ENCODE data around the gene GRID1.

Gene GRID1

DNA sequence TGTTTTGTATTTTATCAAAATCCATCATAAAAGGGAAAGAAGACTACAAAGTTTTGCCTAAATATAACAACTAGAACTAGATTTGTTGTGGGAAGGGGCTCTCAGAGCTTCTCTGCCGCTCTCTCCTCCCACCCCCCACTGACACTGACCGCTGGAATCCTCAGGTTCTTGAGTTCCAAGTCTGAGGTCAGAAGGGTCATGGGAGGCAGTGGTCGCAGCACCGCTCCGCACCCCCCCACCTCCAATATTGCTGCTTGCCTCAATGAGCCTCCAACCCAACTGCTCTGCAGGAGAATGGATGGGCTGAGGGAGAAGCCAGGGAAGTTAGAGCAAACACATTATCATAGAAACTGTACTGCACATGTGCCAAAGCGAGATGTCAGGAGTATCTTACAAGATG, 359.4 kb downstream of the GRID1 start:
- no peak for DNase-seq

DNA sequence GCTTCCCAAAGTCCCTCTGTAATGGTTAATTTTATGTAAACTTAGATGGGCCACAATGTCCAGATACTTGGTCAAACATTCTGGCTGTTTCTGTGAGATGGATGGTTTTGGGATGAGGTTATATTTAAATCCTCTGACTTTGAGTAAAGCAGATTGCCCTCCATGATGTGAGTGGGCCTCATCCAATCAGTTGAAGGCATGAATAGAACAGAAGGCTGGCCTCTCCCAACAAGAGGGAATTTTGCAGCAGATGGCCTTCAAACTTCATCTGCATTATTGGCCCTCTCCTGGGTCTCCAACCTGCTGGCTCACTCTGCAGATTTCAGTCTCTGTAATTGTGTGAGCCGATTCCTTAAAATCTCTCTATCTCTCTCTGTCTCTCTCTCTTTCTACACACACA, 362.3 kb downstream of the GRID1 start:
- DNase-seq = no peak

DNA sequence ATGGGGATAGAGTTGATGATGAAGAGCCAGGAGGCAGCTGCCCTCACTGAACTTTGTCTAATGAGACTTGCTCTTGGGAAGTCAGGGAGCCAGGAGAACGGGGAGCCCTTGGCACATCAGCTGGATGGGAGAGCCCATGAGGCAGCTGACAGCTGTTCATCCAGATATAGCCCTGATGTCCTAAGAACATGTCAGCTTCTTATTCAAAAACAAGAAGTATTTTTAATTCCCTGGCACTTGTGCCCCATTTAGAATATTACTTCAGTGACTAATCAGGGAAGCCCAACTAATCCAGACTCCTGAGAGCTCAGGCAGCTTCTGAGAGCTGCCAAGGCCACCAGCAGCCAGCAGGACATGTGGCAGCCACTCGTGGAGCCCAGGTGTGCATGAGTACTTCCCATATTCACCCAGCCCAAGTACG, 363.4 kb downstream of the GRID1 start:
- DNase-seq = no peak

DNA sequence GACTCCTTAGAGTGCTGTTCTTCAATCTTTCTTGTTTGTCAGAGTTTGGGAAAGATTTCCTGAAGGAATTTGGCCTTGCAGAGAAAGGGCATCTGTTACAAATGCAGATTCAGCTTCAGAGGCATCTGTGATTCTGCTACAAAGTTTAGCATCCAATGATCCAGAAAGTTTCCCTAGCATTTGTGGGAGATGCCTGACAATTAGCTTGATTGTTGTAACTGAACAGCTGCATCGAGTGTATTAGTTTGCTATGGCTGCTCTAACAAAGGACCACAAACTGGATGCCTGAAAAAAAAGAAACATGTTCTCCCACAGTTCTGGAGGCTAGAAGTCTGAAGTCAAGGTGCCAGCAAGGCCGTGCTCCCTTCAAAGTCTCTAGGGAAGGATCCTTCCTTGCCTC, 365.1 kb downstream of the GRID1 start:
- DNase-seq = no peak

DNA sequence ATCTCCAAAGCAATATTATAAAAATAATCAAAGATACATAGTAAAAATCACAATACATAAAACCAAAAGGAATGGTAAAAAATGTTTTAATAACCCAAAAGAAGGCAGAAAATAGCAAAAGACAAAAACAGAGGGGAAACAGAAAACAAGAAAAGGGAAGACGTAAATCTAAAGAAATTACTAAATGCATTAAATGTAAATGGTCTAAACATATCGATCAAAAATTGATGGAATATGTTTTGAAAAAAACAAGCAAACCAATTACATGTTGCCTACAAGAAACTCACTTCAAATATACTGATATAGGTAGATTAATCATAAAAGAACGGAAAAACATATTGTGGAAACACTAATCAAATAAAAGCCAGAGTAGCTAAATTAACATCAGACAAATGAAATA, 369.1 kb downstream of the GRID1 start:
- no peak for DNase-seq

DNA sequence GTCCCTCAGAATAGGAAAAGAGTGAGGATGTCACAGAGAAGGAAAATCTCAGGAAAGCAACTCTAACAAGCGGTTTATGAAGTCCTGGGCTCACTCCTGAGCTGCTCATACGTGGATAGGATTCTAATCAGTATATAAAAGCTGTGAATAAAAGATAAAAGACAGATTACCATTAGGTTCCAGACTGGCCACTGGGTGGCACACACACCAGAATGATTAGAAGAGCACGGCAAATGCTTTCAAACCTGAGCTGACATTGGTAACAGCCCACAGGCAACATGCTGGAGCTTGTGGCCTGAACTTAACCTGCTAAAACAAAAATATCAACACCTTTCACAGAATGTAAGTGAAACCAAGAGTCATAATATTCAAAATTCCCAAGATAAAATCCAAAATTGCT, 370.8 kb downstream of the GRID1 start:
- DNase-seq = peak in 1 of 2 donors; percentile 8

DNA sequence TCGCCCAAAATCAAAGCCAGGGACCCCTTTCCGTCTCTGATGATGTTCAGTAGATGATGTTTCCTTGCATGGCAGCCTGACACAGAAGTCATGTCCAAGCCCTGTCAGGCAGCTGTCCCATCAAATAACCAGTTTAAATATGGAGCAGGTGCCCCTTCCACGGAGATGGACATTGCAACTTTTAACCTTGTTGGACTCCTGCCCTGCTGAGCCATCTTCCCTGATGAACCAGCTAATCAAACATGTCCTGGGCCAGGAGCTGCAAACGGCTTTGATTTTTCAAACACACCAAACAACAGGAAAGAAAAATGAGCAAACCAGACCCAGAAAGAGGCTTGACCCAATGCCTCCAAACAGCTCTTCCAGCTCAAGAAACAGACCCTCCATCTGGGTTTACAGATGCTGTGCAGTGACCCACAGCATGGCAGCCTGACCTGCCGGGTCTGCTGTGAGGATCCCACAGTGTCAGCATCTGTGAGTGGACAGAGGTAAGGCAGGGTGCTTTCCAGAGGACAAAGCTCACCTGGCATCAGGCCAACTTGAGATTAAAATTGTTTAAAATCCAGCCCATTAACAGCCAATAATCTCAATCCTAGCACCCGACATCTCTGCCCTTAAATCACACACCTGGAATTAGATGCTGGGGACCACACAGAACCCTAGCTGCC, 372.6 kb downstream of the GRID1 start:
- no peak for DNase-seq

DNA sequence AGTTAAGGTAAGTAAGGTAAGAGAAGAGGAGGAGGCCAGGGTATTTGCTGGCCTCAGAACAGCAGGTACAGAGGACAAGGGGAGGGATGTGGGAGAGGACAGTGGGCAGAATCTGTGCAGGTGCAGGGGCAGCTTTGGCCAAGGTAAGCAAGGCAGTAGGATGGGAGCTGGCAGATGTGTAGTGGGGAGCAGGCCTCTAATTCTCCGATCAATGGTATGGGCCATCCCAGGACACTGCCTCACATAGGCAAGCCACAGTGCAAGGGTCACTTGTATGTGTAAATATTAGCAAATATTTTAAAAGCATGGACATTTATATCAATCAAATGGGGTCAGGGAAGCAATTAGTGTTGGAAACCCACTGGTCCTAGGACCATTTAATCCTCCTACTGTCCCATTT, 373.5 kb downstream of the GRID1 start:
- no peak for DNase-seq

DNA sequence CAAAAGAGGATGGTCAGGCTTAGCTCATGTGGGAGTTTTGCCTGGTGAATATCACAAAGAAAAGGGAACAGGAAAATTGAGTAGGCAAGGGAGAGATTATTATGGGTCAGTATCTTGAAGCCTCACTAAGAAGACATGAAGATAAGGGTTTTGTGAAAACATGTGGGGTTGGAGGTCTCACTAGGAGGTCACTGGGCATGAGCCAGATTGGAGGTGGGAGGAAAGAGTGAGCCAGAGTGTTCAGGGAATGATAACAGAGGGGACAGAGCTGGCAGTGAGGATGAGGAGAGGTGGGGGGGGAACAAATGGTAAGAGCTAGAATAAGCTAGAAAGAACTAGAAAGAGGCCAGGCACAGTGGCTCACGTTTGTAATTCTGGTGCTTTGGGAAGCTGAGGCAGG, 374.3 kb downstream of the GRID1 start:
- DNase-seq = no peak

DNA sequence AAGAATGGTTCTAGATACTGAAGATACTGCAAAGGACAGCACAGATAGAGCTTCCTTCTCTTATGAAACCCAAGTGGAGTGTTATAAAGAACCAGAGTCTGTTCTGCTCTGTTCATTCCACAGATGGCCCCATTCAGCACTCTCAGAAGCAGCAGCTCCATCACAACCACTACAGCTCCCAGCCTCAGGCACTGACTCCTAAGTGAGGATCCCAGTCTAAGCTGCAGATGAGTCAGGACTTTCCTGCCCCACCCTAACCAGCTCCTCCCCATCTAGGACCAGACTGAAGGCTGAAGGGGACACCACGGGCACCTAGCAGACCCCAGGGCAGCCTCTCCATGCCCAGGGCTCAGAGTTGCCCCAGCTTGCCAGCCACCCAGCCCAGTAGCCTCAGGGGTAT, 379.8 kb downstream of the GRID1 start:
- DNase-seq = no peak

DNA sequence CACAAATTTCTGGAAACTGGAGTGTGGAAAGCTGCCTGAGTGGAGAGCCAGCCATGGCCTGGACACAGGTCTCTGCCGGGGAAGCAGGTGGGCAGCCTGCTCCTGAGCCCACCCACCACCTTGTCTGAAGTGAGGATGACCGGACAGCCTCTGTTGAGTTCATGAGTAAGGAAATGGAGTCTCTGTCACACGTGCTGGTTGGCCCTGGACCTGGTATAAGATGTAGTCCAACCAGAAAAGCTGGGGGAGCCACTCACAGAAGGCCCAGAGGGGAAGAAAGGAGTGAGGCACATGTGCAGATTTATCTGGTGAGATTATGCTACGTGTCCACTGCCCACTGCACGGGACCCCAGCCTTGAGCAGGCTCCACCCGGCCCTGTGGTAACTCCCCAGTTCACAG, 383.5 kb downstream of the GRID1 start:
- DNase-seq = no peak

DNA sequence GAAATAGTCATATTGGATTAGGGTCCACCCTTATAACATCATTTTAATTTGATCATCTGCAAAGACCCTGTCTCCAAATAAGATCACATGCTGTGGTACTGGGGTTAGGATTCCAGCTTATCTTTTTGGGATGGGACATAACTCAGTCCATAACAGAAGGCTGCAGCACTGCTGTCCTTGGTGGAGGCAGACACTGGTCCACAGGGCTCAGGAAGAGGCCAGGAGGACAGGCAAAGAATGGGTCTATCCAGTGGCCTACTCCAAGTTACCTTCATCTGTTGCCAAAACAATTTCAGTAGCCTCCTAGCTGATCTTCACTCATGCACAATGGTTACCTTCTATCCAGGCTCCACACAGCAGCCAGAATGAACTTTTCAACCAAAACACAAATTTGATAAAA, 387.0 kb downstream of the GRID1 start:
- DNase-seq = no peak

DNA sequence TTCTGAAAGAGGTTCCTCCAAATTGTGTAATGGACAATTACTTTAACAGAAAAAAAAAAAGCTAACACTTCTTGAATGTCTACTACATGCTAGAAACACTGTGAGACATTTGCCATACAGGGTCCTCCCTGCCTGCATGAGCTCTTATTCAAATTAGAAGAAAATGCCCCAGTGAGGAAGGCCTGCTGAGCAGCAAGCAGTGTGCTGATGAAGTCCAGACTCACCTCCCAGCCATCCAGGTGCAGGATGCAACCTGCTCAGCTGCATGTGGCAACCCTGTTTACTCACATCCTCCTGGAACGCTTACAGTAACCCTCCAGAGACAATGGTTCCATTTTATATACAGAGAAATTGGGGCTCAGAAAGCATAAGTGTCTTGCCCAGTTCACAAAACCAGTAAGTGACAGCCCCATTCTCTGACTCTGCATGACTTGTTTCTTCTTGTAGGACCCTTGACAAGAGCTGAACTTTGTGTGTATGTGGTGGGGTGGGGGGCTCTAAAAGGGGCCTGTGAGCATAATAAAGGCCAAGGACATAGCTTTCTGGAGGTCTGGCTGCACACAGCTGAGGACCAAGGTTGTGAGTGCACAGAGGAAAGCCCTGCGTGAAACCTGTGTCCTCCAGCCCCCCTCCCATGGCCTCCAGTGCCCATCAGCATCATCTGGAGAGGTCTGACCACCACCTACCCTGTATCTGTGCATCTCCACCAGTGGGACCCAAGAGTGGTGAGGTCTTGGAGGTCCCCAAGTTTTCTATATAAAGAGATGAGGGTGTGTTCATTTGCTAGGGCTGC, 387.8 kb downstream of the GRID1 start:
- DNase-seq = no peak

DNA sequence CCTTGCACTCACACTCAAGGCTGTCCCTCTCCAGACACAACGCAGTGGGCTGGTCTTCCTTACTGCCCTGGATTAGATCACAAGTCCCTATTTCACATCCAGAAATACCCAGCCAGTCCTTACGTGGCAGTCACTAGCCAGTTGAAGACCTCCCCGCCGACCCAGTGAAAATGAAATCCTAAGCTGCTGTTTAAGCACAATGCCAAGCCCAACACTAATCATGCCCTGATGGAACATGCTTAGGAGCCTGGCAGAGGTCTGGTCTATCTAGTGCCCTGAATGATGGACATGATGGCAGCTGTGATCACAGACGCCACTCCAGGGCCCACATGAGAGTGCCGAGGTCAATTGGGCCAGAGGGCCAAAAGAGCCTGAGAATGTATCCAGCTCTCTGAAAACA, 389.0 kb downstream of the GRID1 start:
- no peak for DNase-seq

DNA sequence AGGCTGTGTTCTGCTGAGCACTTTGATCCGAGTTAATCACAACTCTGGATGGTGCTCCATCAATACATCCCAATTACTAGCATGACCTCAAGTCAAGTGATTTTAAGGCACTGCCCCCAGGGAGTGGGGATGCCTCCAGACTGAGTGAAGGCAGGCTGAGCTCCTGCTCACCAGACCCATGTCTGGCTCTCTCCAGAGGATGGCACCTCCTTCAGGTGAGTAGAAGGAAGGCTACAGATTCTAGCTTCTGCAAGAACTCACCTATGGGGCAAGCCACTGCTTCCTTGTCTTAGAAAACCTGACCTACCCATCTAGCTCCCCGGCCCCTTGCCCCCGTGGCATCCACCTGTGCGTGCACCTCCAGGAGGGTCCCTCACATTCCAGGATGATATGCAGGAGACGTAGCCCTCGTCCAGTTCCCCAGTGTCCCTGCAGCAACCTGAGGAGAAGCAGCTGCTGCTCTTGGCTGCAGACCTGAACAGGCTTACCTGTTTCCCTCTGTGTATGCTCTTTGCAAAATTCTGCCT, 390.3 kb downstream of the GRID1 start:
- no peak for DNase-seq

DNA sequence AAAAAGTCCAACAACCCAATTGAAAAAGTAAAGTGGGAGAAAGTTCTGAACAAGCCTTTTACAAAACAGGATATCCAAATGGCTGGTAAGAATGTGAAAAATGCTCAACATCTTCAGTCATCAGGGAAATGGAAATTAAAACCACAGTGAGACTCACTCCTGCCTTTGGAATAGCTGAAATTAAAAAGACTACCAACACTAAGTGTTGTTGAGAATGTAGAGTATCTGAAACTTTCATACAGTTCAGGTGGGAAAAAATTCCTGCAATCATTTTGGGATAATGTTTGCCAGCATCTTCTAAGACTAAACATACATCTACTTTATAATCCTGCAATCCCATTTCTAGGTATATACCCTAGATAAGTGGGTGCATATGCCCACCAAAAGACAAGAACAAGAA, 395.1 kb downstream of the GRID1 start:
- DNase-seq = no peak

DNA sequence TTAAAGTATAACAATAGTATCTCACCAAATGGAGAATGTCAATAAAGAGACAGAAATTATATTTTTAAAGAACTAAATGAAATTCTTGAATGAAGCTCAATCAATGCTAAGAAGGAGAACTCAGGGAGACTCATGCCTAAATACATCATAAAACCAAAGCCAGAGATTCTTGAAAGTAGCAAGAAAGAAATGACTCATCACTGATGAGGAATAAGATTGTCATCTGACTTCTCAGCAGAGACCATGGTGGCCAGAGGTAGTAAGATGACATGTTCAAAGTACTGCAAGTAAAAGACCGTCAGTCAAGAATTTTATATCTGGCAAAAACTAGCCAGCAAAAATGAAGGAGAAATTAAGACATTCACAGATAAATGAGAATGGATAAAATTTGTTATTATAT, 399.0 kb downstream of the GRID1 start:
- DNase-seq = no peak

DNA sequence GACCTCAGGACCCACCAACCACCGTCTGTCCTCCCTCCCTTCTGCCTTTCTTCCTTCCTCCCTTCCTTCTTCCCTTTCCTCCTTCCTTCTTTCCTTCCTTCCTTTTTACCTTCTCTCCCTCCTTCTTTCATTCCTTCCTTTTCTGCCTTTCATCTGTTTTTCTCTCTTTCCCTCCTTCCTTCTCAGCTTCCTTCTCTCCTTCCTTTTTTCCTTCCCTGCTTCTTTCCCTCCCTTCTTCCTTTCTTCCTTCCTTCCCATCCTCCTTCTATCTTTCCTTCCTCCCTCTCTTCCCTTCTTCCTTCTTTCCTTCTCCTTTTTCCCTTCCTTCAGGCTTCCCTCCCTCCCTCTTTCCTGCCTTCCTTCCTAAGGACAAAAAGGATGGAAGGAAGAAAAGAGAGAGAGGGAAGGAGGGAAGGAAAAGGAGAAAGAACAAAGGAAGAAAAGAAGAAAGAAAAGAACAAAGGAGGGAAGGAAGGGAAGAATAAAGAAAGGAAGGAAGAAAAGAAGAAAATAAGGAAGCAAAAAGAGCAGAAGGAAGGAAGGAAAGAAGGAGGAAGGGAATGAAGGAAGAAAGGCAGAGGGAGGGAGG, 405.0 kb downstream of the GRID1 start:
- DNase-seq = no peak

DNA sequence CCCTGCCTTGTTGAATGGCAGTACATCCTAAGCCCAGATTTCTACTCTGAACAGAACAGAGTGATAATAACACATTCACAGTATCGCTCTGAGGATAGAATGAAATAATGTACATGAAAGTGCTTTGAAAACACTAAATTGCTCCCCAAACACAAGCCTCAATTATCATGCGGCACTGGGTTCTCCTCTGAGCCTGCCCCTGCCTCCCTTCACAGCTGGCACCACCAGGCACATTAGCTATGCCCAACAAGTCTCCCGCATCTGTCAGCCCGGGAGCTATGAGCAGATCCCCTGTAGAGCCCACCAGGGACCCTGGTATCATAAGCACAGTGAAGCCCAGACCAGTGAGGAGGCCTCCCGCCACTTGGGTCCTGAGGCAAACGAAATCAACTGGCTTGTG, 405.5 kb downstream of the GRID1 start:
- no peak for DNase-seq

DNA sequence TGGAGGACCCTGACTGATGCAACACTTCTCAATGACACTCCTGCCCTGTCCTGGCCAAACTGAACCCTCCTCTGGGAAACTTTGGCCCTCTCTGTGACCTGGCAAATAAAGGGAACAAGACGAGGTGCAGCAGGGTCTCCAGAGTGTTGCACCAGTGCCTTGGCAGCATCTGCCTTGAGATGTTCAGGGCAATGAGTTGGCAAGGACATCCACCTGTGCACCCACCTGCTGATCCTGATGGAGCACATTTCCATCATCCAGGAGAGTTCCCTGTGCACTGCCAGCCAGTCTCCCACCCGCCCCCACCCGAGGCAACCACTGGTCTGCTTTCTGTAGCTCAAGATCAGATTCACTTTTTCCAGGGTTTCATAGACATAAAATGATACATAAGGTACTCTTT, 407.4 kb downstream of the GRID1 start:
- no peak for DNase-seq

DNA sequence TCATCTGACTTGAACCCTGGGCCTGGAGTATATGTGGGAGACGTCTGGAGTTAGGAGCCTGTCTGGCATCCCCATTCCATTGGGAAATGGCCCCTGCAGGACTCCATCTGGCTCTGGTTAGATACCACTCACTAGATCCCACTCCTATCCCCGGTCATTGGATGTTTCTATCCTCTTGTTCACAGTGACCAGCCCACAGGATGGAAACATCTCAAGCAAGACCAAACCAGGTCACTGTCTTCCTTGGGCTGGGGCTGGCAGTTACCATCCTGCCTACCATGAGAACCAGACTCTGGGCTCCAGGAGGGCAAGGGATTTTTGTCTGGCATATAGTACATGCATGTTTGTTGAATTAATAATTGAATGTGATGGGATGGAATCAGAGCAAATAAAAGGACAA, 415.7 kb downstream of the GRID1 start:
- DNase-seq = no peak

DNA sequence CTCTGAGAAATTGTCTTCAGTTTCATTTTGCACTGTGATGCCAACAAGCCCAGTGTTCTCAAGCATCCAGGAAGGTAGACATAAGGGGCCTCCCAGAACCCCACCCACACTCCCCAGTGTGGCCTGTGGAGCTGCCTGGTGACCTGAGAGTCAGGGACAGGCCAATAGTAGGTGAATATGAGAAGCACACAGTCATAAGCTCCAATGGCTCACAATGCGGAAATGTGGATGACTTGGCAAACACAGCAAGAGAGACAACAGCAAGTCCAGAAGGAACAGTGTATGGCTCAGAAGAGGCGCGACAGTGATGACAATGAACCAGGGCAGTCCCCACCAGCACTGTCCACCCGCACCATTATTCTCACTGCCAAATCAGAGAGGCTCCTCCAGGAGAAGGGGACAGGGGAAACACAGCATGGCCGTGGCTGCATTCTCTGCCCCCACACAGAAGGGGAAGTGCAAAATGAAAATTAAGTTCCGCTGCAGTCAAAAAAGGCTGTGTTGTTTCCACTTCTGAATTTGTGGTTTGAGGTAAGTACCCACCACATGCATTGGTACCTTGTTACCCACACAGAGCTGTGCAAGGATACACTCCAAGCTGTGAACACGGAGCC, 419.8 kb downstream of the GRID1 start:
- DNase-seq = no peak

DNA sequence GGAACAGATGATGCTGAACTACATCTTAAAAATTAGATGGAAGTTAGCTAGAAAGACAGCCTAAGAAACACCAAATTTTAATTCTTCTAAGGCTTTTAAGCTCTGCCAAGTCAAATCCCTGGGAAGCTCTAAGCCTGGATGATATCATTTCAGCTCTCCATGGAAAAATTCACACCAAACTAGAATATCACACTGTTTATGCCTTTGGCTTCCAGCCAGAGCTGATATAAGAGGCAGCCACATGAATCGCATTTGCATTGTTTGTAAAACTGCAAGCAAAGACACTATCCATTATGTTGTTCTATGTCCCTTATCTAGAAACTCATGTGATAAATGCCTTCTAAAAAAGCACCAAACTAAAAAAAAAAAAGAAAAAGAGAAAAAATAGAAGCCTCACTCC, 430.4 kb downstream of the GRID1 start:
- DNase-seq = no peak

DNA sequence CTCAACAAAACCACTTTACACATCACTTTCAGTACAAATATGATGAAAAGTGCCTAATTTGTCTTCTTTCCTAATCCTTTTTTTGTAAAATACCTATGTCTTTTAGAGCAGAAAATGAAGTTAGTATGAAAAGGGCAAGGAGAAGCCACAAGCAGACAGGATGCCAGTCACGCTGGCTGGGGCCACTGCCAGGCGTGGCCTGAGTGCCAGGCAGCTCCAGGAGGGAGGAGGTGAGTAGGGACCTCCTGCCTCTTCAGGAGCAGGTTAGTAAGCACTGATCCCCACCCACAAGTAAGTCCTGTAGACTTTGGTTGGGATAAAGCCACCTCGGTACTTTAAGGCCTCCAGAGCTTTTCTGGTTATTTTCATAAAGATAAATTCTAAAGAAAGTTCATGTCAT, 432.0 kb downstream of the GRID1 start:
- no peak for DNase-seq

All from CD4-positive, alpha-beta T cell treated with Interleukin-1 beta for 1 hour (primary cell).